Gastroesophageal sphincter (tissue), 4 donors: Measurements from ENCODE around the gene EGR2. TPM values are rescaled to one million over a fixed set of nuclear protein-coding genes. Genes with fewer than 3 reads are reported as not detected.

ENCODE experiments used
- ATAC-seq: fragments of 150-250 bp; one replicate; pipeline ENCODE4 v1.9.1; 2016; ENCODE audit warnings: mild to moderate bottlenecking, moderate library complexity
- H3K27ac ChIP-seq, 4 donors: fragments of 200-600 bp; sonication (generic) in 3 of 4; 1 replicate in 3 of 4; 2 replicates in 1 of 4; pipeline ENCODE4 v1.5.1; 2016 to 2019
- H3K27me3 ChIP-seq: fragments of 200-600 bp; sonication (generic); one replicate; pipeline ENCODE4 v1.5.1; 2019
- H3K36me3 ChIP-seq, 2 donors: fragments of 200-600 bp; sonication (generic); one replicate each; pipeline ENCODE4 v1.5.1; 2019; ENCODE audit warnings: control low read depth in 1 of 2
- H3K4me1 ChIP-seq, 3 donors: fragments of 200-600 bp; sonication (generic); 1 replicate in 2 of 3; 2 replicates in 1 of 3; pipeline ENCODE4 v1.5.1; 2016 to 2019; ENCODE audit warnings: control low read depth in 2 of 3
- H3K4me3 ChIP-seq, 2 donors: fragments of 200-600 bp; sonication (generic); one replicate each; pipeline ENCODE4 v1.5.1; 2019; ENCODE audit warnings: mild to moderate bottlenecking in 1 of 2, moderate library complexity in 1 of 2
- H3K9me3 ChIP-seq, 3 donors: fragments of 200-600 bp; sonication (generic); one replicate each; pipeline ENCODE4 v1.5.1; 2017 to 2019; ENCODE audit warnings: control low read depth in 2 of 3
- EP300 ChIP-seq: sonication (generic); formaldehyde crosslinking; IDR thresholded peaks from one replicate; pipeline ENCODE4 v1.6.1; 2017; ENCODE audit warnings: antibody characterized with exemption, mild to moderate bottlenecking
- POLR2A ChIP-seq, 2 donors: fragments of 450-650 bp; IDR thresholded peaks; one replicate each; pipeline ENCODE4 v1.6.1; 2017; ENCODE audit warnings: antibody characterized with exemption in 2 of 2, mild to moderate bottlenecking in 2 of 2, moderate library complexity in 1 of 2
- POLR2AphosphoS5 ChIP-seq: sonication (generic); formaldehyde crosslinking; IDR thresholded peaks from one replicate; pipeline ENCODE4 v1.6.1; 2017; ENCODE audit warnings: antibody characterized with exemption
- WGBS, 2 donors: methylation state at CpG; one replicate each; pipeline ENCODE4 v1.1.5; 2018; ENCODE audit warnings: low coverage in 1 of 2; 5-methylcytosine and 5-hydroxymethylcytosine counted together
- total RNA-seq, 4 donors: library from RNA; depleted of rRNA; stranded (reverse); fragments of >200 nt; gene quantifications; one replicate each; pipeline ENCODE4 v1.1.0, GENCODE V29; 2016
- TF ChIP-seq, protein P1 (sequence below), 4 experiments: fragments of 200-600 bp in 2 of 4; fragments of 450-650 bp in 2 of 4; sonication (generic) in 1 of 4; IDR thresholded peaks; one replicate each; pipeline ENCODE4 v1.5.1; 2017 to 2019; ENCODE audit warnings: antibody characterized with exemption in 4 of 4, mild to moderate bottlenecking in 2 of 4, moderate library complexity in 2 of 4

Gene EGR2
- total RNA-seq, 4 donors from 2014 or later = 0.52 to 1.3 (median 1.1) TPM

DNA sequence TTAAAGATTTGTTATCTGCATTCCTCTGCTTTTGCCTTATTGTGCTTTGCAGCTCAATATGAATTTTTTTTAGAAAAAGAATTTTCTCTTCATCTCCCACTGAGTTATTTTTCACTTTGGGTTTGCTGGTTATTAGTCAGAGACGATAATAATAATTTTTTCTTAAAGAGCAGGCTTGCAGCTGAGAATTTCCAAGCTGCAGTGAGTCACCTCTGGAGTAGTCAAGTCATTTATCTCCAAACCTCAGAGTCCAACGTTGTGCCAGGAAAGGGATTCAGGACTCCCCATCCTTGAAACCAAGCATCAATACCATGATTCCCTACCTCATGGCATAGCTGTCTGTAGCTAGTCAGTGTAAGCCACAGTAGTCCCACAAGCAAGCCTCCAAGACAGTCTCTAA lies 15.2 kb upstream of the EGR2 start:
- TF ChIP-seq POLR2AphosphoS5 (no peak), EP300 (no peak), POLR2A (IDR thresholded peaks at IDR 0.05) (no peak)
- TF ChIP-seq, protein P1, sequence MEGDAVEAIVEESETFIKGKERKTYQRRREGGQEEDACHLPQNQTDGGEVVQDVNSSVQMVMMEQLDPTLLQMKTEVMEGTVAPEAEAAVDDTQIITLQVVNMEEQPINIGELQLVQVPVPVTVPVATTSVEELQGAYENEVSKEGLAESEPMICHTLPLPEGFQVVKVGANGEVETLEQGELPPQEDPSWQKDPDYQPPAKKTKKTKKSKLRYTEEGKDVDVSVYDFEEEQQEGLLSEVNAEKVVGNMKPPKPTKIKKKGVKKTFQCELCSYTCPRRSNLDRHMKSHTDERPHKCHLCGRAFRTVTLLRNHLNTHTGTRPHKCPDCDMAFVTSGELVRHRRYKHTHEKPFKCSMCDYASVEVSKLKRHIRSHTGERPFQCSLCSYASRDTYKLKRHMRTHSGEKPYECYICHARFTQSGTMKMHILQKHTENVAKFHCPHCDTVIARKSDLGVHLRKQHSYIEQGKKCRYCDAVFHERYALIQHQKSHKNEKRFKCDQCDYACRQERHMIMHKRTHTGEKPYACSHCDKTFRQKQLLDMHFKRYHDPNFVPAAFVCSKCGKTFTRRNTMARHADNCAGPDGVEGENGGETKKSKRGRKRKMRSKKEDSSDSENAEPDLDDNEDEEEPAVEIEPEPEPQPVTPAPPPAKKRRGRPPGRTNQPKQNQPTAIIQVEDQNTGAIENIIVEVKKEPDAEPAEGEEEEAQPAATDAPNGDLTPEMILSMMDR (IDR thresholded peaks at IDR 0.05) = no peak
- no peaks in the 10 kb centered on the region for H3K4me1 ChIP-seq
- H3K4me3 ChIP-seq = no peak overlapping the region
- ATAC-seq = no peak
- no peaks in the 10 kb centered on the region for H3K9me3 ChIP-seq
- H3K27me3 ChIP-seq = peaks cover 4% of the 10 kb centered on the region
- H3K27ac ChIP-seq = no peak overlapping the region
- no peaks in the 10 kb centered on the region for H3K36me3 ChIP-seq
- 9 to 42% methylated on average over 2 of the region's 2 CpGs for WGBS, 2 donors

GRCh38 chr10:62830679-62831078 lies 14.5 kb upstream of the EGR2 start:
- Histone ChIP-seq H3K36me3 (no peaks in the 10 kb centered on the region), H3K4me3 (no peak overlapping the region), H3K4me1 (no peaks in the 10 kb centered on the region), H3K9me3 (no peaks in the 10 kb centered on the region), H3K27ac (no peak overlapping the region), H3K27me3 (peaks cover 4% of the 10 kb centered on the region)
- ATAC-seq = no peak
- 49 to 50% methylated on average over 1 to 3 of the region's 4 CpGs for WGBS, 2 donors
- TF ChIP-seq POLR2A (IDR thresholded peaks at IDR 0.05) = no peak
- TF ChIP-seq, protein P1 (IDR thresholded peaks at IDR 0.05) = no peak
- TF ChIP-seq EP300 = no peak
- no peak for TF ChIP-seq POLR2AphosphoS5

DNA sequence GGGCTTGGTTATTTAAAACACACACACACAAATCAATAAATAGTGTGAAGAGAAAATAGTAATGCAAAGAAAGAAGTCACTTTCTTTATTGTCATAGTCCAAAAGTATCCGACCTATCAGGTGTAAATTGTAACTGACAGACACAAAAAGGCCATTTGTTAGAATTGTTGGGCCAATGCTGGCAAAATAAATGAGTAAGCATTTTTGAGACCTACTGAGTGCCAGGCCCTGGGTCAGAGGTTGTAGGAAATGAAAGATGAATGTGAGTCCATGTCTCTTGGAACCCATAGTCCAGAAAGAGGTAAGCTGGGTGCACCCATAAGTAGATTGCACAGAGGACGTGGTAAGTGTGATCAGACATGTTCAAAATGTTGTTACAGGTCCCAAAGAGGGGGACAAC lies 13.5 kb upstream of the EGR2 start:
- TF ChIP-seq EP300 = no peak
- no peak for TF ChIP-seq POLR2A (IDR thresholded peaks at IDR 0.05)
- TF ChIP-seq, protein P1 (IDR thresholded peaks at IDR 0.05) = no peak
- TF ChIP-seq POLR2AphosphoS5 = no peak
- no peak overlapping the region for H3K27ac ChIP-seq
- H3K27me3 ChIP-seq = peaks cover 4% of the 10 kb centered on the region
- H3K4me3 ChIP-seq = no peak overlapping the region
- no peak for ATAC-seq
- H3K9me3 ChIP-seq = no peaks in the 10 kb centered on the region
- no peaks in the 10 kb centered on the region for H3K4me1 ChIP-seq
- 90 to 91% methylated on average over 2 of the region's 2 CpGs for WGBS, 2 donors
- no peaks in the 10 kb centered on the region for H3K36me3 ChIP-seq

- Histone ChIP-seq H3K27ac (no peak overlapping the region), H3K36me3 (no peaks in the 10 kb centered on the region), H3K4me3 (no peak overlapping the region), H3K27me3 (peaks cover 29% of the 10 kb centered on the region), H3K9me3 (no peaks in the 10 kb centered on the region), H3K4me1 (no peaks in the 10 kb centered on the region)
- WGBS, 2 donors = 91 to 100% methylated on average over 1 of the region's 1 CpG
- TF ChIP-seq EP300 (no peak), POLR2AphosphoS5 (no peak), POLR2A (IDR thresholded peaks at IDR 0.05) (no peak)
- TF ChIP-seq, protein P1 (IDR thresholded peaks at IDR 0.05) = no peak
- ATAC-seq = no peak
Observed at GRCh38 chr10:62826273-62826672, 10.1 kb upstream of the EGR2 start.

- Histone ChIP-seq H3K36me3 (no peaks in the 10 kb centered on the region), H3K4me3 (no peak overlapping the region), H3K9me3 (no peaks in the 10 kb centered on the region), H3K27me3 (peaks cover 66% of the 10 kb centered on the region), H3K27ac (no peak overlapping the region), H3K4me1 (peaks cover 0 to 31% (median 25%) of the 10 kb centered on the region in 3 donors)
- 72 to 74% methylated on average over 4 to 5 of the region's 5 CpGs for WGBS, 2 donors
- TF ChIP-seq EP300 = no peak
- TF ChIP-seq POLR2AphosphoS5 = no peak
- TF ChIP-seq POLR2A (IDR thresholded peaks at IDR 0.05) = no peak
- TF ChIP-seq, protein P1 (IDR thresholded peaks at IDR 0.05) = no peak
- ATAC-seq = no peak
Observed at GRCh38 chr10:62820586-62820985, 4.4 kb upstream of the EGR2 start.
